HepG2 (cell line): Measurements from ENCODE around the gene GLB1L. TPM values are rescaled to one million over a fixed set of nuclear protein-coding genes. Genes with fewer than 3 reads are reported as not detected.

Source experiments
- CENPX ChIP-seq: sonication (generic); formaldehyde crosslinking; IDR thresholded peaks from 2 replicates; pipeline ENCODE4 v1.9.0; 2021; ENCODE audit warnings: mild to moderate bottlenecking, missing genetic modification reagents, moderate library complexity
- MBD4 ChIP-seq: IDR thresholded peaks from 2 replicates; pipeline ENCODE4 v1.6.1; 2012; ENCODE audit warnings: low read length, inconsistent platforms, borderline replicate concordance
- NAIF1 ChIP-seq: sonication (generic); formaldehyde crosslinking; IDR thresholded peaks from 2 replicates; pipeline ENCODE4 v1.5.0; 2020; ENCODE audit warnings: mild to moderate bottlenecking, missing genetic modification reagents, borderline replicate concordance
- RFXAP ChIP-seq: sonication (generic); formaldehyde crosslinking; IDR thresholded peaks from 2 replicates; pipeline ENCODE4 v1.4.0; 2020; ENCODE audit warnings: missing genetic modification reagents, borderline replicate concordance
- XBP1 ChIP-seq: sonication (generic); formaldehyde crosslinking; IDR thresholded peaks from 2 replicates; pipeline ENCODE4 v1.5.0; 2020; ENCODE audit warnings: missing genetic modification reagents
- ZBTB10 ChIP-seq: sonication (generic); formaldehyde crosslinking; IDR thresholded peaks from 2 replicates; pipeline ENCODE4 v1.4.0; 2020; ENCODE audit warnings: missing genetic modification reagents, borderline replicate concordance
- ZC3H13 ChIP-seq: sonication (generic); formaldehyde crosslinking; IDR thresholded peaks from 2 replicates; pipeline ENCODE4 v1.8.1; 2023; ENCODE audit warnings: mild to moderate bottlenecking, missing genetic modification reagents, moderate library complexity
- ZFP1 ChIP-seq: IDR thresholded peaks from 2 replicates; pipeline ENCODE4 v1.6.1; 2016
- ZNF570 ChIP-seq: sonication (generic); formaldehyde crosslinking; IDR thresholded peaks from 2 replicates; pipeline ENCODE4 v1.4.0; 2020; ENCODE audit warnings: mild to moderate bottlenecking, missing genetic modification reagents, borderline replicate concordance
- ZNF589 ChIP-seq: sonication (generic); formaldehyde crosslinking; conservative IDR thresholded peaks from 2 replicates; pipeline ENCODE4 v1.8.0; 2022; ENCODE audit warnings: mild to moderate bottlenecking, moderate library complexity, missing genetic modification reagents
- ZNF790 ChIP-seq: sonication (generic); formaldehyde crosslinking; IDR thresholded peaks from 2 replicates; pipeline ENCODE4 v1.8.0; 2022; ENCODE audit warnings: missing genetic modification reagents, mild to moderate bottlenecking, borderline replicate concordance
- ZNF841 ChIP-seq: sonication (generic); formaldehyde crosslinking; IDR thresholded peaks from 2 replicates; pipeline ENCODE4 v1.8.1; 2023; ENCODE audit warnings: missing genetic modification reagents, borderline replicate concordance
- ZNF850 ChIP-seq: sonication (generic); formaldehyde crosslinking; conservative IDR thresholded peaks from 2 replicates; pipeline ENCODE4 v1.9.0; 2021; ENCODE audit warnings: mild to moderate bottlenecking, missing genetic modification reagents
- polyA plus RNA-seq, 8 experiments: library from polyadenylated mRNA; depleted of rRNA in 3 of 8; stranded (reverse) in 7 of 8; unstranded in 1 of 8; fragments of >200 nt; fragmentation: Illumina TruSeq in 4 of 8; extraction: Trizol in 4 of 8; gene quantifications; 2 replicates each; pipeline versions ENCODE4 v1.2.1 to v1.2.3, GENCODE V29; 2011 to 2016; ENCODE audit warnings: low read depth in 4 of 8, missing spikeins in 1 of 8, mixed read lengths in 1 of 8; ENCODE audit not compliant: insufficient read depth in 1 of 8
- total RNA-seq, 5 experiments: library from RNA; depleted of rRNA; stranded (reverse); fragments of >200 nt; fragmentation: Illumina TruSeq; extraction: Trizol; gene quantifications; 2 replicates each; pipeline ENCODE4 v1.2.3, GENCODE V29; 2016; ENCODE audit warnings: low read depth in 1 of 5
- TF ChIP-seq, protein P1 (sequence below): sonication (generic); formaldehyde crosslinking; IDR thresholded peaks from one replicate; pipeline ENCODE4 v1.5.1; 2020; ENCODE audit warnings: mild to moderate bottlenecking, missing genetic modification reagents; ENCODE audit errors: not compliant biosample characterization
- TF ChIP-seq, protein P2 (sequence below): sonication (generic); formaldehyde crosslinking; IDR thresholded peaks from 2 replicates; pipeline ENCODE4 v1.5.0; 2020; ENCODE audit warnings: missing genetic modification reagents

GLB1L gene
- total and polyA plus RNA-seq, 2 of the 13 experiments (the other 11 are each of a cell fraction or from before 2014, with no cell fraction given), result 6.8 to 7.3 TPM

DNA sequence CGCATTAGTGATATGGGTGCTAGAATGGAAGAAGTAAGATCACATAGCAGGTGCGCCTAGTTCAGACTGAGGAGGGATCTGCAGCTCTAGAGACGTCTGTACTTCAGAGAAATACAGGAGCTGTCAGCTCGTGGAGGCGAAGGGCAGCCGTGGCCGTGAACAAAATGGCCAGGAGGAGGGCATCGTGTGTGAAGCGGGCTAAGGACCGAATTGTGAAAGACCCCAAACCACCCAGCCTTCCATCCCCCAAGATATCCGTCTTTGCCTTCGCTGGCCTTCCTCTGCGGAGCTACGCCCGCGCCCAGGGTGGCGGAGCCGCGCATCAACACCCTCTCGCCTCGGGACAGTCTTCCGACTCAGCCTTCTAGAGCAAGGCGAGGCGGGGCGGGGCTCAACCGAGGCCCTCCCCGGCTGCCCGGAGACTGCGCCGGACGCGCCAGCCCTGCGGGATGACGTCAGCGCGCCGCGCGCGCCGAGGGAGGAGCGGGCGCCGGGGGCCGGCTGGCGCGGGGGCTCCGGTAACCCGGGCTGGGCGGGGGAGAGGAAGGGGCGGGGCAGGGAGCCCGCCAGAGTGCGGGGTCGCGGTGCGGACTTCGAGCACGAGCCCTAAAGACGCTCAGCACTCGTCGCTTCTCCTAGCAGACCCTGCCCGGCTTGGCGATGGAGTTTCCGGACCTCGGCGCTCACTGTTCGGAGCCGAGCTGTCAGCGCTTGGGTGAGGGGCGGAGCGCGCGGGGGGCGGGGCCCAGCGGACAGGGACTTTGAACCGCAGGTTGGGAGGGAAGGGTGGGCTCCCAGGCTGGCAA lies 38.7 kb downstream of the GLB1L start, which contains the start of gene ZFAND2B (continued):
- TF ChIP-seq, protein P1, sequence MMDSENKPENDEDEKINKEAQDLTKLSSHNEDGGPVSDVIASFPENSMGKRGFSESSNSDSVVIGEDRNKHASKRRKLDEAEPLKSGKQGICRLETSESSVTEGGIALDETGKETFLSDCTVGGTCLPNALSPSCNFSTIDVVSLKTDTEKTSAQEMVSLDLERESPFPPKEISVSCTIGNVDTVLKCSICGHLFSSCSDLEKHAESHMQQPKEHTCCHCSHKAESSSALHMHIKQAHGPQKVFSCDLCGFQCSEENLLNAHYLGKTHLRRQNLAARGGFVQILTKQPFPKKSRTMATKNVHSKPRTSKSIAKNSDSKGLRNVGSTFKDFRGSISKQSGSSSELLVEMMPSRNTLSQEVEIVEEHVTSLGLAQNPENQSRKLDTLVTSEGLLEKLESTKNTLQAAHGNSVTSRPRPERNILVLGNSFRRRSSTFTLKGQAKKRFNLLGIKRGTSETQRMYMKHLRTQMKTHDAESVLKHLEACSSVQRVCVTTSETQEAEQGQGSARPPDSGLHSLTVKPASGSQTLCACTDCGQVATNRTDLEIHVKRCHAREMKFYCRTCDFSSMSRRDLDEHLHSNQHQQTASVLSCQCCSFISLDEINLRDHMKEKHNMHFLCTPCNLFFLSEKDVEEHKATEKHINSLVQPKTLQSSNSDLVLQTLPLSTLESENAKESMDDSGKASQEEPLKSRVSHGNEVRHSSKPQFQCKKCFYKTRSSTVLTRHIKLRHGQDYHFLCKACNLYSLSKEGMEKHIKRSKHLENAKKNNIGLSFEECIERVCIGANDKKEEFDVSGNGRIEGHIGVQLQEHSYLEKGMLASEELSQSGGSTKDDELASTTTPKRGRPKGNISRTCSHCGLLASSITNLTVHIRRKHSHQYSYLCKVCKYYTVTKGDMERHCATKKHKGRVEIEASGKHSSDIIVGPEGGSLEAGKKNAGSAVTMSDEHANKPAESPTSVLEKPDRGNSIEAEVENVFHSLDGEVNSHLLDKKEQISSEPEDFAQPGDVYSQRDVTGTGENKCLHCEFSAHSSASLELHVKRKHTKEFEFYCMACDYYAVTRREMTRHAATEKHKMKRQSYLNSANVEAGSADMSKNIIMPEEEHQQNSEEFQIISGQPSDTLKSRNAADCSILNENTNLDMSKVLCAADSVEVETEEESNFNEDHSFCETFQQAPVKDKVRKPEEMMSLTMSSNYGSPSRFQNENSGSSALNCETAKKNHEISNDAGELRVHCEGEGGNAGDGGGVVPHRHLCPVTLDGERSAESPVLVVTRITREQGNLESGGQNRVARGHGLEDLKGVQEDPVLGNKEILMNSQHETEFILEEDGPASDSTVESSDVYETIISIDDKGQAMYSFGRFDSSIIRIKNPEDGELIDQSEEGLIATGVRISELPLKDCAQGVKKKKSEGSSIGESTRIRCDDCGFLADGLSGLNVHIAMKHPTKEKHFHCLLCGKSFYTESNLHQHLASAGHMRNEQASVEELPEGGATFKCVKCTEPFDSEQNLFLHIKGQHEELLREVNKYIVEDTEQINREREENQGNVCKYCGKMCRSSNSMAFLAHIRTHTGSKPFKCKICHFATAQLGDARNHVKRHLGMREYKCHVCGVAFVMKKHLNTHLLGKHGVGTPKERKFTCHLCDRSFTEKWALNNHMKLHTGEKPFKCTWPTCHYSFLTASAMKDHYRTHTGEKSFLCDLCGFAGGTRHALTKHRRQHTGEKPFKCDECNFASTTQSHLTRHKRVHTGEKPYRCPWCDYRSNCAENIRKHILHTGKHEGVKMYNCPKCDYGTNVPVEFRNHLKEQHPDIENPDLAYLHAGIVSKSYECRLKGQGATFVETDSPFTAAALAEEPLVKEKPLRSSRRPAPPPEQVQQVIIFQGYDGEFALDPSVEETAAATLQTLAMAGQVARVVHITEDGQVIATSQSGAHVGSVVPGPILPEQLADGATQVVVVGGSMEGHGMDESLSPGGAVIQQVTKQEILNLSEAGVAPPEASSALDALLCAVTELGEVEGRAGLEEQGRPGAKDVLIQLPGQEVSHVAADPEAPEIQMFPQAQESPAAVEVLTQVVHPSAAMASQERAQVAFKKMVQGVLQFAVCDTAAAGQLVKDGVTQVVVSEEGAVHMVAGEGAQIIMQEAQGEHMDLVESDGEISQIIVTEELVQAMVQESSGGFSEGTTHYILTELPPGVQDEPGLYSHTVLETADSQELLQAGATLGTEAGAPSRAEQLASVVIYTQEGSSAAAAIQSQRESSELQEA (CRISPR knock-in tag), result no peak
- no peak for TF ChIP-seq ZNF570
- TF ChIP-seq ZNF850 (CRISPR knock-in tag), result no peak
- no peak for TF ChIP-seq ZBTB10 (CRISPR knock-in tag)
- TF ChIP-seq RFXAP (CRISPR knock-in tag), result peak; percentile 61; the same call in 1 of the 2 replicates
- TF ChIP-seq ZFP1, result no peak
- TF ChIP-seq, protein P2, sequence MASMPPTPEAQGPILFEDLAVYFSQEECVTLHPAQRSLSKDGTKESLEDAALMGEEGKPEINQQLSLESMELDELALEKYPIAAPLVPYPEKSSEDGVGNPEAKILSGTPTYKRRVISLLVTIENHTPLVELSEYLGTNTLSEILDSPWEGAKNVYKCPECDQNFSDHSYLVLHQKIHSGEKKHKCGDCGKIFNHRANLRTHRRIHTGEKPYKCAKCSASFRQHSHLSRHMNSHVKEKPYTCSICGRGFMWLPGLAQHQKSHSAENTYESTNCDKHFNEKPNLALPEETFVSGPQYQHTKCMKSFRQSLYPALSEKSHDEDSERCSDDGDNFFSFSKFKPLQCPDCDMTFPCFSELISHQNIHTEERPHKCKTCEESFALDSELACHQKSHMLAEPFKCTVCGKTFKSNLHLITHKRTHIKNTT, result no peak
- no peak for TF ChIP-seq MBD4
- no peak for TF ChIP-seq XBP1 (CRISPR knock-in tag)
- no peak for TF ChIP-seq ZNF841 (CRISPR knock-in tag)
- no peak for TF ChIP-seq CENPX (CRISPR knock-in tag)
- no peak for TF ChIP-seq ZNF790 (CRISPR knock-in tag)
- TF ChIP-seq NAIF1, result peak; percentile 57; the same call in 1 of the 2 replicates
- TF ChIP-seq ZC3H13 (CRISPR knock-in tag), result peak; percentile 82
- TF ChIP-seq ZNF589 (CRISPR knock-in tag), result peak; percentile 72; the same call in 1 of the 2 replicates
